COLO668 (cell line): ENCODE data around the gene SDF4.
"Not testable (repeated sequence)": the region's sequence is repeated elsewhere in the genome, so short reads cannot be mapped to it uniquely, and the experiment has no call there.

Source experiments
- DNase-seq: peaks from one replicate; lab custom pipeline; 2025; ENCODE audit not compliant: unreplicated experiment; lab: John Stamatoyannopoulos, UW

SDF4 gene

GRCh38 chr1:1199961-1200875, 31.6 kb downstream of the SDF4 start:
- DNase-seq = no peak

- DNase-seq = no peak
These were observed 32.5 kb downstream of the SDF4 start for GRCh38 chr1:1199141-1199960.

GRCh38 chr1:1198423-1199140, 33.2 kb downstream of the SDF4 start:
- peak; percentile 45 for DNase-seq

GRCh38 chr1:1197551-1198422, 34.0 kb downstream of the SDF4 start:
- DNase-seq = no peak

GRCh38 chr1:1197188-1197500, 34.7 kb downstream of the SDF4 start:
- DNase-seq = no peak

GRCh38 chr1:1196431-1197187, 35.2 kb downstream of the SDF4 start:
- no peak for DNase-seq

DNA sequence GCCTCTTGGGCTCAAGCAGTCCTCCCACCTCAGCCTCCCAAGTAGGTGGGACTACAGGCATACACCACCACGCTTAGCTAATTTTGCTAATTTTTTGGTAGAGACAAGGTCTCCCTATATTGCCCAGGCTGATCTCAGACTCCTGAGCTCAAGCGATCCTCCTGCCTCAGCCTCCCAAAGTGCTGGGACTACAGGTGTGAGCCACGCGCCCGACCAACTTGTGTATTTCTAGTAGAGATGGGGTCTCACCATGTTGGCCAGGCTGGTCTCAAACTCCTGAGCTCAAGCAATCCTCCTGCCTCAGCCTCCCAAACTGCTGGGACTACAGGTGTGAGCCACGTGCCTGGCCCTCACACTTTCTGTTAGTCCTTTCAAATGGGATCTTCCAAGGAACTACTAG, 36.1 kb downstream of the SDF4 start:
- not testable (repeated sequence) for DNase-seq

DNA sequence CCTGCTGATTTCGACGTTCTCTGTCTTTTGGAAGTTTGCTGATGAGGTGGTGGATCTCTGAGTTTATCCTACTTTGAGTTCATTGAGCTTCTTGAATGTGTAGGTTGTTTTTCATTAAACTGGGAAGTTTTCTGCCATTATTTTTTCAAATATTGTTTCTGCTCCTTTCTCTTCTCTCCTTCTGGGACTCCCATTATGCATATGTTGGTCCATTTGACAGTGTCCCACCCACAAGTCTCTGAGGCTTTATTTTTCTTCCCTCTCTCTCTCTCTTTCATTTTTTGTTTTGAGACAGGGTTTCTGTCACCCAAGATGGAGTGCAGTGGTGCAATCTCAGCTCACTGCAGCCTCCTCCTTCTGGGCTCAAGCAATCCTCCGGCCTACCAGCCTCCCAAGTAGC, 37.1 kb downstream of the SDF4 start:
- DNase-seq = no peak

- DNase-seq = no peak
These were observed 40.1 kb downstream of the SDF4 start for GRCh38 chr1:1191734-1192133.

DNA sequence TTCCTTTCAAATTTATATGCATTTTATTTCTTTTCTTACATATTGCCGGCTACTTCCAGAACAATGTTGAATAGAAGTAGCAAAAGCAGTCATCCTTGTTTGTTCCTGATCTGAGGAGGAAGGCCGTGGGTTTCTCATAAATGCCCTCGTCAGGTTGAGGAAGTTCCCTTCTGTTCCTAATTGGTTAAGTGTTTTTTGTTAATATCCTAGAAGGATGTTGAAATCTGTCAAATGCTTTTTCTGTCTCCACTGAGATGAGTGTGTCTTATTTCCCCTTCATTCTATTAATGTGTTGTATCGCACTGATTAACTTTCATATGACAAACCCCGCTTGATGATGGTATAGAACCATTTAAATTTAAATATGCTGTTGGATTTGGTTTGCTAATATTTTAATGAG, 42.7 kb downstream of the SDF4 start:
- no peak for DNase-seq

DNA sequence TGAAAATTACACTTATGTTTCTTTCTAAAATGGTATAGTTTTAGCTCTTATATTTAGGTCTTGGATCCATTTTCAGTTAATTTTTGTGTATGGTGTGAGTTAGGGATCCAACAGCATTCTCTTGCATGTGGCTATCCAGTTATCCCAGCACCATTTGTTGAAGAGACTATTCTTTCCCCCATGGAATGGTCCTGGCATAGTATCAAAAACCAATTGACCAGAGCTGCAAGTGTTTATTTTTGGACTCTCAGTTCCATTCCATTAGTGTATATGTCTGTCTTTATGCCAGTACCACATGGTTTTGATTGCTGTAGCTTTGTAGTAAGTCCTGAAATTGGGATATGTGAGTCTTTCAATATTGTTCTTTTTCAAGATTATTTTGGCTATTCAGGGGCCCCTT, 43.9 kb downstream of the SDF4 start:
- no peak for DNase-seq

DNA sequence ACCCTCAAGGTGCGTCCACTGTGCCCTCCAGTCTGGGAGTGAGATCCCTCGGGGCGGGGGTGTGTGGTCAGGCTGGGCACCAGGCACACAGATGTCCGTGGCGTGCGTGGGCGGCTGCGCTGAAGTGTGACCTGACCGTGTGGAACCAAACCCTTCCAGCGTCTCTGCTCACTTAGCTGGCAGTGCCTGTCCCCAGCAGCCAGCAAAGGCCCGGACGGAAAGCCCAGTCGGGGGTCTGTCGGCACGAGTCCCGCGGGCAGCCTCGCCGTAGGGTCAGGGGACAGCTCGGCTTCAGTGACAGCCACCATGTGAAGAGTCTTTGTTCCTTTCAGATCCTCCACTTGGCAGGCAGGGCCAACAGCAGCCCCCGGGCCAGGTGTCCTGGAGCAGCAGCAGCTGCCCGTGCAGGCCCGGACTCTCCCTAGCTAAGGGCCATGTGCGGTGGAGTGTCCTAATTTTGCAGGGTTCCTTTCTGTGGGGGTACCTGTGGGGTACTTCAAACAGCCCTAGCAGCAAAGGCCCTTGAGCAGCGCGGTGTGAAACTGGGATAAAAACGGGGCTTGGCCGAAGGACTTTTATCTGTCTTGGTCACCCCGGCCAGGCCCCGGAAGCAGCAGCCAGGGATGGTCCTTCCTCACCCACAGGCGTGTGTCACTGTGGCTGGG, 46.6 kb downstream of the SDF4 start:
- no peak for DNase-seq

DNA sequence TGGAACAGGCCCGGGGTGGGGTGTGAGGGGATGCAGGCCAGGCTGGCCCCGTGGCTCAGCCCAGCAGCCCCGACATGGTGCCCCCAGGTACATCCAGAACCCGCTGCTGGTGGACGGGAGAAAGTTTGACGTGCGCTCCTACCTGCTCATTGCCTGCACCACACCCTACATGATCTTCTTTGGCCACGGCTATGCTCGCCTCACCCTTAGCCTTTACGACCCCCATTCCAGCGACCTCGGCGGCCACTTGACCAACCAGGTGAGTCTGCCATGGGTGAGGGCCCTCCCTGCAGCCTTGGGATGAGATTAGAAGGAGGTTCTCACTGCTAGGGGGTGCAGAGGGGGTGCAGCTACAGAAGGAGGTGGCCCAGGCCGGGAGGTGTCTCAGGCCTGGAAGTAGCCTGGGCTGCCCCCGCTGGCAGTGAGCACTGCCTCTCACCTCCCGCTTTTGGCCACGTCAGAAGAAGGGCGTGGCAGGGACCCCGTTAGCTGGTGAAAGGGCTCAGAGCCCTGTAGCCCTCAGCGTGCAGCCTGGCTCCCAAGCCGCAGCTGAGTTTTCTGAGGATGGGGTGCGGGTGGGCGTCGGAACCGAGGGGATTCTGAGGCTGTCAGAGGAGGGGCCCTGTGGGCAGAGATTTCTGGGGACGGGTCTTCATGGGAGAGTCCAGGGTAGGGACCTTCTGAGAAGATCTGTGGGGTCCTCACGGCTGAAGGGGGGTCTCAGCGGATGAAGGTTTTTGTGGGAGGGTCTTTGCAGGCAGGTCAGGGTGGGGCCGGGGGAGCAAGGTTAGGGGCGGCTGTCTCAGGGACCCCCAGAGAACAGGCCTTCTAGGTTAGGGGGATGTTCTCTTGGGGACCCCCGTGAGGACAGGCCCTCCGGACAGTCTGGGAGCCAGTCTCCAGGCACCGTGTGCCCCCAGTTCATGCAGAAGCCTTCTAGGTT, 47.7 kb downstream of the SDF4 start:
- DNase-seq = no peak

GRCh38 chr1:1183221-1183747, 48.5 kb downstream of the SDF4 start:
- DNase-seq = no peak

GRCh38 chr1:1182491-1183220, 49.1 kb downstream of the SDF4 start:
- DNase-seq = no peak

DNA sequence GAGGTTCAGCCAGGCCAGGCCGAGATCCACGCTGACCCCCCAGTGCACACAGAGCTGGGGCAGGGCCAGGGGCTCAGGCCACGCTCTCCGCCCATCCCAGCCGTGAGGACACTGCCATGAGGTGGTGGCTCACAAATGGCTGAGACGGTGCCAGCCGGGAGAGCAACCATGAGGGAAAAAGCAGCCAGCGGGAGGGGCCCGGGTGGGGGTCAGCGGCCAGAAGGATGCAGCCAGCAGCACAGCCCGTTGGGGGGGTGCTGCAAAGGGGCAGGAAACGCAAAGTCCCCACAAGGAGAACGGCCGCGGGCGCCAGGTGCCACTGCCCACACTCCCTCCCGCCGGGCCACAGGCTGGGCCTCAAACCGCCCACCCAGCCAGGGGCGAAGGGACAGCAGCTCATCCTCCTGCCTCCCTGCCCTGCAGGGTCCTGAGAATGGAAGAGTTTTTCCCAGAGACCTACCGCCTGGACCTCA, 49.8 kb downstream of the SDF4 start:
- no peak for DNase-seq
